ENCODE data around the gene CDH6.
A peak's percentile ranks its signal among the peaks of the same experiment; 100 is the strongest.
"Not testable (repeated sequence)": the region's sequence is repeated elsewhere in the genome, so short reads cannot be mapped to it uniquely, and the experiment has no call there.

Gene CDH6

GRCh38 chr5:31333475-31333874 is 140.0 kb downstream of the CDH6 start:
- no peak for DNase-seq (ENCODE audit: low spot score)

GRCh38 chr5:31334061-31334860 is 140.8 kb downstream of the CDH6 start:
- DNase-seq (ENCODE audit: low spot score), result no peak

GRCh38 chr5:31335456-31335855 is 142.0 kb downstream of the CDH6 start:
- DNase-seq (ENCODE audit: low spot score), result no peak

- no peak for DNase-seq (ENCODE audit: low spot score)
Observed at GRCh38 chr5:31343946-31344345, 150.5 kb downstream of the CDH6 start.

GRCh38 chr5:31346896-31347551 is 153.5 kb downstream of the CDH6 start:
- DNase-seq (ENCODE audit: low spot score), result no peak

- peak; percentile 8 for DNase-seq (ENCODE audit: low spot score)
Observed at GRCh38 chr5:31347552-31347905, 154.0 kb downstream of the CDH6 start.

- no peak for DNase-seq (ENCODE audit: low spot score)
Observed at GRCh38 chr5:31350395-31350794, 156.9 kb downstream of the CDH6 start.

- no peak for DNase-seq (ENCODE audit: low spot score)
Observed at GRCh38 chr5:31355337-31355736, 161.9 kb downstream of the CDH6 start.

GRCh38 chr5:31357038-31357437 is 163.6 kb downstream of the CDH6 start:
- no peak for DNase-seq (ENCODE audit: low spot score)

GRCh38 chr5:31359839-31360238 is 166.4 kb downstream of the CDH6 start:
- no peak for DNase-seq (ENCODE audit: low spot score)

- DNase-seq (ENCODE audit: low spot score), result peak; percentile 74
Observed at GRCh38 chr5:31361234-31361633, 167.7 kb downstream of the CDH6 start.

- DNase-seq (ENCODE audit: low spot score), result not testable (repeated sequence)
Observed at GRCh38 chr5:31361704-31362528, 168.4 kb downstream of the CDH6 start.

- no peak for DNase-seq (ENCODE audit: low spot score)
Observed at GRCh38 chr5:31362529-31362900, 169.0 kb downstream of the CDH6 start.

GRCh38 chr5:31362931-31363568 is 169.6 kb downstream of the CDH6 start:
- no peak for DNase-seq (ENCODE audit: low spot score)

GRCh38 chr5:31364881-31365636 is 171.6 kb downstream of the CDH6 start:
- DNase-seq (ENCODE audit: low spot score), result no peak

GRCh38 chr5:31365776-31366175 is 172.3 kb downstream of the CDH6 start:
- no peak for DNase-seq (ENCODE audit: low spot score)

GRCh38 chr5:31366941-31367340 is 173.5 kb downstream of the CDH6 start:
- no peak for DNase-seq (ENCODE audit: low spot score)

GRCh38 chr5:31372124-31372523 is 178.6 kb downstream of the CDH6 start:
- DNase-seq (ENCODE audit: low spot score), result no peak

GRCh38 chr5:31375999-31376720 is 182.7 kb downstream of the CDH6 start:
- no peak for DNase-seq (ENCODE audit: low spot score)

GRCh38 chr5:31377274-31377946 is 183.9 kb downstream of the CDH6 start:
- DNase-seq (ENCODE audit: low spot score), result no peak
